K562 (cell line): ENCODE data around the gene HNRNPF. TPM values are rescaled to one million over a fixed set of nuclear protein-coding genes. Genes with fewer than 3 reads are reported as not detected.

ENCODE experiments used
- ATAC-seq: fragments of 200-7000 bp; cut with Tn5 transposase; 3 replicates; pipeline ENCODE4 v1.9.1; 2020; ENCODE audit warnings: moderate library complexity
- BruUV-seq: library from RNA; stranded (reverse); fragments of 400-500 nt; replicated peaks from 2 replicates; lab custom pipeline; 2021; lab: Mats Ljungman, UMichigan
- CTCF ChIA-PET: fragments of 300-600 bp; formaldehyde crosslinking; extraction: SDS; loops from one replicate; lab custom pipeline; 2021; ENCODE audit warnings: low intra/inter-chr PET ratio; lab: Yijun Ruan, JAX
- POLR2A ChIA-PET: fragments of 300-600, 350-650 bp; sonication (Branson Sonifier 250); formaldehyde crosslinking; extraction: SDS; loops from one replicate; lab custom pipeline; 2021; ENCODE audit warnings: antibody characterized with exemption, inconsistent platforms; lab: Yijun Ruan, JAX
- DNase-seq, 4 experiments: peaks; one replicate each; pipeline versions ENCODE4 v3.0.0 to v3.0.0-alpha.2; 2011 to 2018; ENCODE audit warnings: low spot score in 3 of 4, mixed read lengths in 3 of 4; ENCODE audit errors: extremely low read depth in 1 of 4
- FAIRE-seq: peaks from 2 replicates; lab custom pipeline; 2011; peaks lifted over from hg19 to GRCh38; lab: Jason Lieb, UNC
- H2AFZ ChIP-seq: 2 replicates; pipeline ENCODE4 v1.6.0; 2011; ENCODE audit warnings: low read depth, low read length, control low read depth, inconsistent platforms
- H3K27ac ChIP-seq: fragments of 200-600 bp; 3 replicates; pipeline ENCODE4 v1.8.0; 2011; ENCODE audit warnings: low read depth, mild to moderate bottlenecking, control low read depth, inconsistent platforms, low read length, moderate library complexity, mixed read lengths; ENCODE audit errors: extremely low read depth
- H3K27me3 ChIP-seq, 2 experiments: fragments of 300-600 bp in 1 of 2; 2 replicates in 1 of 2; 3 replicates in 1 of 2; pipeline versions ENCODE4 v1.6.0 to v1.8.0; 2011; ENCODE audit warnings: inconsistent platforms in 2 of 2, low read length in 2 of 2, mild to moderate bottlenecking in 1 of 2, mixed read lengths in 1 of 2, moderate library complexity in 1 of 2; ENCODE audit not compliant: control insufficient read depth in 2 of 2, insufficient read depth in 2 of 2
- H3K36me3 ChIP-seq: fragments of 300-600 bp; 3 replicates; pipeline ENCODE4 v1.8.0; 2011; ENCODE audit warnings: mild to moderate bottlenecking, low read length, inconsistent platforms; ENCODE audit not compliant: control insufficient read depth, insufficient read depth
- H3K4me1 ChIP-seq, 2 experiments: fragments of 200-600 bp in 1 of 2; replicated peaks in 1 of 2; 2 replicates in 1 of 2; 3 replicates in 1 of 2; pipeline versions ENCODE4 v1.5.1 to v1.8.0; 2011; ENCODE audit warnings: inconsistent platforms in 2 of 2, low read length in 2 of 2, mild to moderate bottlenecking in 1 of 2, mixed read lengths in 1 of 2, moderate library complexity in 1 of 2; ENCODE audit not compliant: control insufficient read depth in 2 of 2, insufficient read depth in 2 of 2
- H3K4me2 ChIP-seq: 2 replicates; pipeline ENCODE4 v1.6.1; 2011; ENCODE audit warnings: low read length, control low read depth, inconsistent platforms, mixed read lengths; ENCODE audit not compliant: insufficient read depth
- H3K4me3 ChIP-seq: fragments of 200-600 bp; sonication (generic), shearing (Covaris generic); 2 replicates; pipeline ENCODE4 v1.5.1; 2016; ENCODE audit warnings: control low read depth, inconsistent platforms
- H3K79me2 ChIP-seq: fragments of 200-600 bp; 3 replicates; pipeline ENCODE4 v1.8.0; 2011; ENCODE audit warnings: low read length, inconsistent platforms; ENCODE audit not compliant: control insufficient read depth, insufficient read depth
- H3K9ac ChIP-seq, 2 experiments: 2 replicates each; pipeline versions ENCODE4 v1.6.0 to v1.6.1; 2011; ENCODE audit warnings: low read depth in 2 of 2, low read length in 2 of 2, control low read depth in 1 of 2, inconsistent platforms in 1 of 2, mild to moderate bottlenecking in 1 of 2, mixed read lengths in 1 of 2; ENCODE audit not compliant: insufficient read depth in 1 of 2
- H3K9me1 ChIP-seq: one replicate; pipeline ENCODE4 v1.6.0; 2011; ENCODE audit warnings: inconsistent platforms, mild to moderate bottlenecking, low read length, moderate library complexity; ENCODE audit not compliant: control insufficient read depth, insufficient read depth
- H3K9me3 ChIP-seq: replicated peaks from 2 replicates; pipeline ENCODE4 v1.5.1; 2011; ENCODE audit warnings: low read depth, low read length, inconsistent platforms; ENCODE audit not compliant: control insufficient read depth, insufficient read depth
- H4K20me1 ChIP-seq: replicated peaks from 2 replicates; pipeline ENCODE4 v1.6.1; 2011; ENCODE audit warnings: low read length, inconsistent platforms, mixed read lengths; ENCODE audit not compliant: control insufficient read depth, insufficient read depth
- DEAF1 ChIP-seq: fragments of 450-650 bp; formaldehyde crosslinking; IDR thresholded peaks from 2 replicates; pipeline ENCODE4 v1.4.0; 2020; ENCODE audit warnings: mild to moderate bottlenecking, moderate library complexity
- HLTF ChIP-seq: fragments of 450-650 bp; IDR thresholded peaks from 2 replicates; pipeline ENCODE4 v1.6.1; 2016
- HMBOX1 ChIP-seq: sonication (generic); IDR thresholded peaks from 2 replicates; pipeline ENCODE4 v1.6.1; 2016
- MLLT1 ChIP-seq, 2 experiments: fragments of 450-650 bp; IDR thresholded peaks; 2 replicates each; pipeline ENCODE4 v1.6.1; 2016
- NCOR1 ChIP-seq: fragments of 450-650 bp; IDR thresholded peaks from 2 replicates; pipeline ENCODE4 v1.6.1; 2016; ENCODE audit warnings: mild to moderate bottlenecking, moderate library complexity
- NR0B1 ChIP-seq: fragments of 450-650 bp; IDR thresholded peaks from one replicate; pipeline ENCODE4 v1.6.1; 2018; ENCODE audit warnings: mild to moderate bottlenecking, moderate library complexity; ENCODE audit not compliant: partially characterized antibody
- PPARD ChIP-seq: fragments of 250-450 bp; sonication (Bioruptor Pico); IDR thresholded peaks from 2 replicates; pipeline ENCODE4 v1.8.0; 2022; ENCODE audit warnings: inconsistent platforms, mild to moderate bottlenecking, moderate library complexity
- TCFL5 ChIP-seq: fragments of 250-450 bp; sonication (Bioruptor Pico); conservative IDR thresholded peaks from 2 replicates; pipeline ENCODE4 v1.6.1; 2021; ENCODE audit warnings: mild to moderate bottlenecking, moderate library complexity, matching md5 sums
- THRA ChIP-seq: fragments of 450-650 bp; IDR thresholded peaks from 2 replicates; pipeline ENCODE4 v1.6.1; 2017; ENCODE audit warnings: mild to moderate bottlenecking, moderate library complexity
- TRIM28 ChIP-seq: fragments of 450-650 bp; IDR thresholded peaks from 2 replicates; pipeline ENCODE4 v1.6.1; 2017
- ZNF175 ChIP-seq: fragments of 200-800 bp; sonication (Bioruptor generic); IDR thresholded peaks from 2 replicates; pipeline ENCODE4 v1.6.1; 2016; ENCODE audit warnings: low read depth, mild to moderate bottlenecking, missing genetic modification characterization, missing compliant biosample characterization
- ZNF224 ChIP-seq: sonication (generic); formaldehyde crosslinking; IDR thresholded peaks from 2 replicates; pipeline ENCODE4 v1.8.0; 2022; ENCODE audit warnings: mild to moderate bottlenecking, missing genetic modification reagents
- WGBS: fragments of 100-300 bp; shearing (Covaris generic); methylation state at CpG from one replicate; pipeline ENCODE4 v1.1.6; 2016; ENCODE audit warnings: low coverage, mixed read lengths; ENCODE audit not compliant: insufficient coverage; ENCODE audit errors: missing lambda C conversion rate; 5-methylcytosine and 5-hydroxymethylcytosine counted together
- in situ Hi-C: fragments of 300-500 bp; cut with MboI; formaldehyde crosslinking; loops from 4 replicates; pipeline ENCODE4 v1.15.0; 2018; ENCODE audit warnings: inconsistent platforms, mixed read lengths
- intact Hi-C: fragments of 100-400 bp; cut with micrococcal nuclease; formaldehyde crosslinking; loops from 2 replicates; pipeline ENCODE4 v1.14.2; 2022
- polyA plus RNA-seq, 8 experiments: library from polyadenylated mRNA; depleted of rRNA in 4 of 8; stranded (reverse) in 5 of 8; unstranded in 3 of 8; fragments of >200 nt; fragmentation: Nextera tagmentation in 2 of 8; fragmentation: Illumina TruSeq in 1 of 8; extraction: Ambion mirVana in 2 of 8; extraction: Trizol in 1 of 8; gene quantifications; 2 replicates each; pipeline versions ENCODE4 v1.2.1 to v1.2.3, GENCODE V29; 2011 to 2014; ENCODE audit warnings: inconsistent platforms in 1 of 8, missing spikeins in 1 of 8
- total RNA-seq, 7 experiments: library from RNA; depleted of rRNA in 6 of 7; stranded (reverse); fragments of >200 nt in 6 of 7; fragmentation: Illumina TruSeq in 2 of 7; extraction: Trizol in 2 of 7; gene quantifications; 2 replicates each; pipeline versions ENCODE4 v1.2.1 to v1.2.3, GENCODE V29; 2011 to 2021; ENCODE audit warnings: low replicate concordance in 1 of 7
- TF ChIP-seq, protein P1 (sequence below): fragments of 450-650 bp; formaldehyde crosslinking; conservative IDR thresholded peaks from 2 replicates; pipeline ENCODE4 v1.4.0; 2022; ENCODE audit warnings: mild to moderate bottlenecking, missing genetic modification characterization

The HNRNPF gene
- total and polyA plus RNA-seq, 9 of the 15 experiments (the other 6 are each of a cell fraction or from before 2014, with no cell fraction given) = 192 to 489 (median 416) TPM

- Histone ChIP-seq H3K4me1 (peaks cover 44 to 45% of the 10 kb centered on the region in 2 experiments), H3K79me2 (peaks cover 97% of the 10 kb centered on the region), H3K9me3 (no peaks in the 10 kb centered on the region), H3K4me3 (peak overlapping the region; percentile 82), H3K4me2 (peak overlapping the region; percentile 84), H4K20me1 (peaks cover 64% of the 10 kb centered on the region), H2AFZ (no peak overlapping the region), H3K36me3 (peaks cover 62% of the 10 kb centered on the region), H3K27ac (peak overlapping the region; percentile 54; the same call in 2 of the 3 replicates), H3K27me3 (no peaks in the 10 kb centered on the region), H3K9me1 (peaks cover under 1% of the 10 kb centered on the region), H3K9ac (peak overlapping the region; percentile 83 to 91; a peak in 3 of 4 replicates)
- in situ Hi-C loops = no loop called here
- FAIRE-seq = no peak
- intact Hi-C loops = no loop called here
- ChIA-PET POLR2A (interaction anchor here (3.9 kb wide), 1 partner anchor 7 kb away, joined by 60 read pairs; no protein-coding TSS in a partner anchor), CTCF (no interaction called here)
- no peak for ATAC-seq
- no TSS peak for BruUV-seq
- 3% methylated on average over 6 of the region's 6 CpGs for whole genome bisulfite sequencing
- peak in 1 of 4 experiments; percentile 6 for DNase-seq
- TF ChIP-seq HMBOX1 (no peak), NCOR1 (no peak), TRIM28 (no peak), PPARD (CRISPR knock-in tag) (no peak), HLTF (0 out of 2 replicates have a peak, but pooled peaks have one; percentile 23), NR0B1 (no peak), MLLT1 (IDR thresholded peaks at IDR 0.05) (peak; percentile 86), ZNF224 (no peak), DEAF1 (0 out of 2 replicates have a peak, but pooled peaks have one; percentile 21), THRA (no peak), TCFL5 (CRISPR knock-in tag) (no peak), ZNF175 (CRISPR knock-in tag) (no peak)
- TF ChIP-seq, protein P1, sequence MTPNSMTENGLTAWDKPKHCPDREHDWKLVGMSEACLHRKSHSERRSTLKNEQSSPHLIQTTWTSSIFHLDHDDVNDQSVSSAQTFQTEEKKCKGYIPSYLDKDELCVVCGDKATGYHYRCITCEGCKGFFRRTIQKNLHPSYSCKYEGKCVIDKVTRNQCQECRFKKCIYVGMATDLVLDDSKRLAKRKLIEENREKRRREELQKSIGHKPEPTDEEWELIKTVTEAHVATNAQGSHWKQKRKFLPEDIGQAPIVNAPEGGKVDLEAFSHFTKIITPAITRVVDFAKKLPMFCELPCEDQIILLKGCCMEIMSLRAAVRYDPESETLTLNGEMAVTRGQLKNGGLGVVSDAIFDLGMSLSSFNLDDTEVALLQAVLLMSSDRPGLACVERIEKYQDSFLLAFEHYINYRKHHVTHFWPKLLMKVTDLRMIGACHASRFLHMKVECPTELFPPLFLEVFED (CRISPR knock-in tag) = peak; percentile 88
Observed at GRCh38 chr10:43404704-43405084, 4.3 kb downstream of the HNRNPF start.
